ENCODE data around the gene ZNF207.

ZNF207 gene
- long read RNA-seq, full-length matches to known transcripts, result 353 of 433 reads
- long read RNA-seq, partial matches to known transcripts, result 53 of 433 reads
- long read RNA-seq, other reads (novel, unspliced or antisense), result 27 of 433 reads

- Histone ChIP-seq H3K4me3 (replicated peaks; ENCODE audit: insufficient read depth, low read length) (peak within 1 kb of the TSS; percentile 61), H3K27me3 (ENCODE audit: insufficient read depth, poor library complexity, severe bottlenecking) (no peaks in the 10 kb centered on the region), H3K27ac (replicated peaks) (peak within 1 kb of the TSS; percentile 98)
- DNase-seq (ENCODE audit: low read depth in 1 of 2, low spot score in 1 of 2), result peak; percentile 91 to 96
- peak; percentile 57 for TF ChIP-seq REST (IDR thresholded peaks at IDR 0.05; ENCODE audit: insufficient replicate concordance, low read depth)
- TF ChIP-seq, protein P1, sequence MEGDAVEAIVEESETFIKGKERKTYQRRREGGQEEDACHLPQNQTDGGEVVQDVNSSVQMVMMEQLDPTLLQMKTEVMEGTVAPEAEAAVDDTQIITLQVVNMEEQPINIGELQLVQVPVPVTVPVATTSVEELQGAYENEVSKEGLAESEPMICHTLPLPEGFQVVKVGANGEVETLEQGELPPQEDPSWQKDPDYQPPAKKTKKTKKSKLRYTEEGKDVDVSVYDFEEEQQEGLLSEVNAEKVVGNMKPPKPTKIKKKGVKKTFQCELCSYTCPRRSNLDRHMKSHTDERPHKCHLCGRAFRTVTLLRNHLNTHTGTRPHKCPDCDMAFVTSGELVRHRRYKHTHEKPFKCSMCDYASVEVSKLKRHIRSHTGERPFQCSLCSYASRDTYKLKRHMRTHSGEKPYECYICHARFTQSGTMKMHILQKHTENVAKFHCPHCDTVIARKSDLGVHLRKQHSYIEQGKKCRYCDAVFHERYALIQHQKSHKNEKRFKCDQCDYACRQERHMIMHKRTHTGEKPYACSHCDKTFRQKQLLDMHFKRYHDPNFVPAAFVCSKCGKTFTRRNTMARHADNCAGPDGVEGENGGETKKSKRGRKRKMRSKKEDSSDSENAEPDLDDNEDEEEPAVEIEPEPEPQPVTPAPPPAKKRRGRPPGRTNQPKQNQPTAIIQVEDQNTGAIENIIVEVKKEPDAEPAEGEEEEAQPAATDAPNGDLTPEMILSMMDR (IDR thresholded peaks at IDR 0.05; ENCODE audit: insufficient read depth, low read length), result no peak
- TF ChIP-seq POLR2AphosphoS5 (IDR thresholded peaks at IDR 0.05; ENCODE audit: low read depth), result peak; percentile 96
- no peak for TF ChIP-seq GABPA (IDR thresholded peaks at IDR 0.05; ENCODE audit: low read depth)
- TF ChIP-seq SPI1 (IDR thresholded peaks at IDR 0.05; ENCODE audit: borderline replicate concordance, low read depth), result no peak
Observed at GRCh38 chr17:32349854-32350665, at the start of gene ZNF207. Gene ZNF207, plus strand, starts transcription at chr17:32350157. Its CDS starts 129 bp downstream, at chr17:32350286.

DNA sequence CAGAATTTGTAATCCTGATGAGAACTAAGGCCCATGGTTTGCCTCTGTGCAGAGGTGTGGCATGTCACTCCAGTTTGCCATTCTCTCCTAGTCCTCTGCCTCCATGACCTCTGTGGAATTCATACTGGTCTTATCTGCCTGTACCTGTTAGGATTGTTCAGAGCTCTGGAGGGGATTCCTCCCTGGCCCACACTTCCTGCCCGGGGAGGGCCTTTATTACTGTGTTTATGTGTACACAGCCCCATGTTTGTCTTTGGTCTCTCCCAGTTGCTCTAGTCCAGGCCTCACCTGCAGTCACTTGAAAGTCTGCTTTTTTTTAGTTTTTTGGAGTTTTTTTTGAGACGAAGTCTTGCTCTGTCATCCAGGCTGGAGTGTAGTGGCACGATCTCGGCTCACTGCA, 47.9 kb upstream of the ZNF207 start:
- Histone ChIP-seq H3K27me3 (ENCODE audit: insufficient read depth, poor library complexity, severe bottlenecking) (no peaks in the 10 kb centered on the region), H3K27ac (replicated peaks) (no peak overlapping the region), H3K4me3 (replicated peaks; ENCODE audit: insufficient read depth, low read length) (no peak overlapping the region)
- TF ChIP-seq SPI1 (IDR thresholded peaks at IDR 0.05; ENCODE audit: borderline replicate concordance, low read depth) (no peak), REST (IDR thresholded peaks at IDR 0.05; ENCODE audit: insufficient replicate concordance, low read depth) (no peak), GABPA (IDR thresholded peaks at IDR 0.05; ENCODE audit: low read depth) (no peak), POLR2AphosphoS5 (IDR thresholded peaks at IDR 0.05; ENCODE audit: low read depth) (no peak)
- TF ChIP-seq, protein P1 (IDR thresholded peaks at IDR 0.05; ENCODE audit: insufficient read depth, low read length), result no peak
- DNase-seq (ENCODE audit: low read depth in 1 of 2, low spot score in 1 of 2), result no peak

DNA sequence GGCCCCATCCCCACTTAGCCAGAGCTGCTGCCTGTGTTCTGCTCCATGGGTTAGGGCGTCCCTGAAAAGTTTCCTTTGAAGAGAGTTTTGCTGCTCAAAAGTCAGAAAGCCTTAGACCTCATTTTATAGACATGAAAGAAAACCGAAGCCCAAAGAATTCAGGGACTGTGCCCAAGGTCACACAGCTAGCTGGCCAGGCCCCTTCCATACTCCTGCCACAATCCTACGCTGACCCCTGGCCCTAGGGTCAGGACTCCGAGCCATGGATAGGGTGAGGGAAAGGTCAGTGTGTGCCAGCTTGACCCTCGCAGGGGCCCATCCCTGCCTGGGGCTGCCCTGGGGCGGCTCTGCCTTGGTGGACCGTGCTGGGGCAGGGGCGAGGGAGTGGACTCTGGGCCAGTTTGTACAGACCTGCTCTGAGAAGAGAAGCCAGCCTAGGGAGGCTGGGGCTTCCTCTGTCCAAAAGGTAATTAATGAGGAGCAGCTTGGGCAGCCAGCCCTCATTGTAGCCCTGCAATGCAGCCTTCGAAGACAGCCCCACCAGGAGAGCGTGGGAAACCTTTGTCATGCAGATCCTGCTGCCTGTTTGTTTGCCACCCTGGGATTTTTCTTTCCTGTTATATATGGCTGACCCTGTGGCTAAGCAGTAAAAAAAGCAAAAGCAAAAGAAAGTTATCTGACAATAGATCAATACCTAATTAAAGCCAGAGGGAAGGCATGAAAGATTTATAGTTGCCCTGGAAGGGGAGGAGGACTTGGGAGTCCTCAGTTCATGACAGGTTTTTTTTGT, 46.9 kb upstream of the ZNF207 start:
- peaks cover 3% of the 10 kb centered on the region for H3K27me3 ChIP-seq (ENCODE audit: insufficient read depth, poor library complexity, severe bottlenecking)
- DNase-seq (ENCODE audit: low read depth in 1 of 2, low spot score in 1 of 2), result no peak
- TF ChIP-seq REST (IDR thresholded peaks at IDR 0.05; ENCODE audit: insufficient replicate concordance, low read depth) (no peak), POLR2AphosphoS5 (IDR thresholded peaks at IDR 0.05; ENCODE audit: low read depth) (no peak)
- no peak overlapping the region for H3K4me3 ChIP-seq (replicated peaks; ENCODE audit: insufficient read depth, low read length)
- no peak overlapping the region for H3K27ac ChIP-seq (replicated peaks)
